GM12801 (cell line): Measurements from ENCODE around the gene SLC25A34.

Experiments
- CTCF ChIP-seq: IDR thresholded peaks from one replicate; pipeline ENCODE4 v1.5.1; 2011; ENCODE audit warnings: control low read depth; ENCODE audit not compliant: insufficient read length; ENCODE audit errors: extremely low read depth

SLC25A34 gene

GRCh38 chr1:15735304-15736037, 587 bp upstream of the SLC25A34 start:
- no peak for TF ChIP-seq CTCF

- TF ChIP-seq CTCF = no peak
Observed at GRCh38 chr1:15736892-15737261, 819 bp downstream of the SLC25A34 start.

- TF ChIP-seq CTCF = no peak
Observed at GRCh38 chr1:15737324-15738319, 1.6 kb downstream of the SLC25A34 start.

- TF ChIP-seq CTCF = no peak
Observed at GRCh38 chr1:15738416-15739113, 2.5 kb downstream of the SLC25A34 start.

GRCh38 chr1:15739259-15739658, 3.2 kb downstream of the SLC25A34 start:
- no peak for TF ChIP-seq CTCF

GRCh38 chr1:15739745-15740144, 3.7 kb downstream of the SLC25A34 start:
- no peak for TF ChIP-seq CTCF
